ENCODE data around the gene NAT14. TPM values are rescaled to one million over a fixed set of nuclear protein-coding genes. Genes with fewer than 3 reads are reported as not detected.

The NAT14 gene
- total RNA-seq, 1 experiment from 2014 or later, result 49.6 TPM

DNA sequence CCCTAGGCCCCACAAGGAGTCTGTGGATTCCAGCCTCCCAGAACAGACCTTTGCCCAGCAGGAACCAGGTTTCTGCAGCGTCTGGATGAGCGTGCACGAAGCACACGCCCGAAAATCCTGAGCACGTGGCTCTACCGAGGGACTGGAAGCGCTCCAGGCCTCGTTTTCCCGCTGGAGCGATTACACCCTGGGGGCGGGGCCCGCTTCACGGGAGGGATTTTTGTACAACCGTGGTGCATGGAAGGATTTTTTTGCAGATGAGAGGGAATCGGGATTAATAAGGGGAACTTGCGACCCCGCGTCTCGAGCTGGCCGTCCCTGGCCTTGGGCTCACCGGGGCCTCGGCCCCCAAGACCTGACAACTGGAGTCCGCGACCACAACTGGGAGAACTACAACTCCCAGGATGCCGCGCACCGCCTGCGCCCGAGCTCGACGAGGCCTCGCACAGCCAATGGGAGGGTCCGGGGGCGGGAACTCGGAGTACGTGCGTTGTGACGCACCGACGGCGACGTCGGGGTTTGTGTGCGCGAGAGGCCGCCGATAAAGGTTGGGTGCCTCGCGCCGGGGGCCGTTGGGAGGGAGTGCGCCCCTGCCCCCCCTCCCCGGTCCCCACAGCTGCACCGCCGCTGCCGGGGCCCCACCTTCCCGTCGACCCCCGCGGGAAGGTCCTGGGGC lies 8.8 kb upstream of the NAT14 start, which contains the start of gene ZNF628:
ZNF628 (plus strand) TSS at position 518 of the 676 bp plus-strand sequence. CDS start 3,294 bp downstream, outside the sequence.
- intact Hi-C loops (cut with micrococcal nuclease; ENCODE audit: unreplicated experiment), result no loop called here
- CTCF ChIA-PET, result interaction anchor here (0.5 to 1.7 kb wide), 9 partner anchors 9 to 364 kb away, joined by 3 to 17 read pairs (median 3); partner anchors contain the start of genes ISOC2 and NAT14
- no peaks in the 10 kb centered on the region for H3K27me3 Mint-ChIP-seq (ENCODE audit: unreplicated experiment)
- peaks cover 30% of the 10 kb centered on the region for H3K4me1 Mint-ChIP-seq (ENCODE audit: low read depth, unreplicated experiment)
- no TSS peak for BruUV-seq (replicated peaks)
- H3K9me3 Mint-ChIP-seq (ENCODE audit: low read depth, unreplicated experiment), result no peaks in the 10 kb centered on the region
- H3K27ac Mint-ChIP-seq (ENCODE audit: unreplicated experiment), result peak within 1 kb of the TSS; percentile 92
- peaks cover 40% of the 10 kb centered on the region for H3K36me3 Mint-ChIP-seq (ENCODE audit: insufficient read depth, unreplicated experiment)
- DNase-seq, result peak; percentile 99
- peak within 1 kb of the TSS; percentile 84 for H3K4me3 Mint-ChIP-seq (ENCODE audit: low read depth, unreplicated experiment)
- TF ChIP-seq, protein P1, sequence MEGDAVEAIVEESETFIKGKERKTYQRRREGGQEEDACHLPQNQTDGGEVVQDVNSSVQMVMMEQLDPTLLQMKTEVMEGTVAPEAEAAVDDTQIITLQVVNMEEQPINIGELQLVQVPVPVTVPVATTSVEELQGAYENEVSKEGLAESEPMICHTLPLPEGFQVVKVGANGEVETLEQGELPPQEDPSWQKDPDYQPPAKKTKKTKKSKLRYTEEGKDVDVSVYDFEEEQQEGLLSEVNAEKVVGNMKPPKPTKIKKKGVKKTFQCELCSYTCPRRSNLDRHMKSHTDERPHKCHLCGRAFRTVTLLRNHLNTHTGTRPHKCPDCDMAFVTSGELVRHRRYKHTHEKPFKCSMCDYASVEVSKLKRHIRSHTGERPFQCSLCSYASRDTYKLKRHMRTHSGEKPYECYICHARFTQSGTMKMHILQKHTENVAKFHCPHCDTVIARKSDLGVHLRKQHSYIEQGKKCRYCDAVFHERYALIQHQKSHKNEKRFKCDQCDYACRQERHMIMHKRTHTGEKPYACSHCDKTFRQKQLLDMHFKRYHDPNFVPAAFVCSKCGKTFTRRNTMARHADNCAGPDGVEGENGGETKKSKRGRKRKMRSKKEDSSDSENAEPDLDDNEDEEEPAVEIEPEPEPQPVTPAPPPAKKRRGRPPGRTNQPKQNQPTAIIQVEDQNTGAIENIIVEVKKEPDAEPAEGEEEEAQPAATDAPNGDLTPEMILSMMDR (IDR thresholded peaks at IDR 0.05; ENCODE audit: unreplicated experiment), result no peak

DNA sequence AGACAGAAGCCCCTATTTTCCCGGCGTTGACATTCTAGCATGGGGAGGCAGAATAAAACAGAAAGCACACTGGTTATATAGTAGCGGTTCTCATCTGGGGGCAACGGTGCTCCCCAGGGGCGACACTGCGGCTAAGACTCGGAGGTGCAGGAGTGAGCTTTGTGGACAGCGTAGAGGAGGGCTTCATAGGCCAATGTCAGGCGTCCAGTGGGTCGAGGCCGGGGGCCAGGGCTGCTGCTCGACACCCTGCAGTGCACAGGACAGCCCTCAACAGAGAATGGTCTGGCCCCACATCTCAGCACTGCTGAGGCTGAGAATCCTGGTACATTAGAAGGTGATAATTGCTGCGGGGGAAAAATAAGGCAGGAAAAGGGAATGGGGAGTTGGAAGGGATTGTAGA lies 7.1 kb upstream of the NAT14 start:
- peaks cover 44% of the 10 kb centered on the region for H3K36me3 Mint-ChIP-seq (ENCODE audit: insufficient read depth, unreplicated experiment)
- DNase-seq, result no peak
- no peak overlapping the region for H3K27ac Mint-ChIP-seq (ENCODE audit: unreplicated experiment)
- BruUV-seq (replicated peaks), result no TSS peak
- H3K9me3 Mint-ChIP-seq (ENCODE audit: low read depth, unreplicated experiment), result no peaks in the 10 kb centered on the region
- H3K27me3 Mint-ChIP-seq (ENCODE audit: unreplicated experiment), result no peaks in the 10 kb centered on the region
- TF ChIP-seq, protein P1 (IDR thresholded peaks at IDR 0.05; ENCODE audit: unreplicated experiment), result no peak
- CTCF ChIA-PET, result interaction anchor here (0.5 to 1.1 kb wide), 2 partner anchors 8 to 26 kb away, joined by 3 read pairs; no protein-coding TSS in a partner anchor
- H3K4me3 Mint-ChIP-seq (ENCODE audit: low read depth, unreplicated experiment), result peak overlapping the region; percentile 84
- H3K4me1 Mint-ChIP-seq (ENCODE audit: low read depth, unreplicated experiment), result peaks cover 28% of the 10 kb centered on the region
- intact Hi-C loops (cut with micrococcal nuclease; ENCODE audit: unreplicated experiment), result no loop called here

DNA sequence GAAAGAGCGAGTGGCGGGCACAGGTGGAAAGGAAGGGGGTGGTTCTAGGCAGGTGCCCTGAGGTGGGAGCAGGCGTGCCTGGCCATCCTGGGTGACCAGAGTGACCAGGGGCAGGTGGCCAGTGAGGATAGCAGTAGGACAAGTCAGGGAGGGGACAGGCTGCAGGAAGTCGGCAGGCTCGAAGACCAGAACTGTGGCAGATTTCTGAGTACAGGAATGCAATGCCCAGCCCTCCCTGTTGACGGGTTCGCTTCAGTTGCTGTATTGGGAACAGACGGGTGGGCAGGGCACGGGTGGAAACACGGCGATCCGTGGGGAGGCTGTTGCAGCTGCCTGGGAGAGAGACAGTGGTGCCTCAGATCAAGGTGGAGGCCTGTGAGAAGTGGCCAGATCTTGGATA lies 6.6 kb upstream of the NAT14 start:
- no peak for DNase-seq
- H3K9me3 Mint-ChIP-seq (ENCODE audit: low read depth, unreplicated experiment), result no peaks in the 10 kb centered on the region
- H3K4me1 Mint-ChIP-seq (ENCODE audit: low read depth, unreplicated experiment), result peaks cover 28% of the 10 kb centered on the region
- CTCF ChIA-PET, result interaction anchor here (0.5 kb wide), 1 partner anchor 26 kb away, joined by 3 read pairs; no protein-coding TSS in a partner anchor
- no peaks in the 10 kb centered on the region for H3K27me3 Mint-ChIP-seq (ENCODE audit: unreplicated experiment)
- H3K36me3 Mint-ChIP-seq (ENCODE audit: insufficient read depth, unreplicated experiment), result peaks cover 48% of the 10 kb centered on the region
- intact Hi-C loops (cut with micrococcal nuclease; ENCODE audit: unreplicated experiment), result no loop called here
- TF ChIP-seq, protein P1 (IDR thresholded peaks at IDR 0.05; ENCODE audit: unreplicated experiment), result no peak
- H3K4me3 Mint-ChIP-seq (ENCODE audit: low read depth, unreplicated experiment), result peak overlapping the region; percentile 84
- BruUV-seq (replicated peaks), result no TSS peak
- H3K27ac Mint-ChIP-seq (ENCODE audit: unreplicated experiment), result no peak overlapping the region

DNA sequence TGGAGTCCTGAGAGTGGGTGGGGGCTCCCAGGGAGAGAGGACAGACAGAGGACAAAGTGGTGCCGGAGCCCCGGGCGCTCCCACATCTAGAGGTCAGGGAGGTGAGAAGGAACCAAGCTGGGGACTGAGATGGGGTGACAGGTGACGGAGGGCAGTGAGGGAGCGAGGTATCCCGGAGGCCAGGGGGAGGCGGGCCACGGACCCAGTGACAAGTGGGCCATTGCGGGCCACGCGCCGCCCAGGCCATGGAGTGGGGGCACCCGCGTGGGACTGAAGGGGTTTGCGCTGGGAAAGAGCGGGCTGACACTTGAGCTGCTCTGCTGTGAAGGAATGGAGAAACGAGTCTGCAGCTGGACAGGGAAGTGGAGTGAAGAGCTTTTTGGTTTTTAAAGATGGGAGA lies 5.9 kb upstream of the NAT14 start:
- DNase-seq, result no peak
- TF ChIP-seq, protein P1 (IDR thresholded peaks at IDR 0.05; ENCODE audit: unreplicated experiment), result no peak
- H3K4me1 Mint-ChIP-seq (ENCODE audit: low read depth, unreplicated experiment), result peaks cover 28% of the 10 kb centered on the region
- peak overlapping the region; percentile 3 for H3K4me3 Mint-ChIP-seq (ENCODE audit: low read depth, unreplicated experiment)
- BruUV-seq (replicated peaks), result no TSS peak
- intact Hi-C loops (cut with micrococcal nuclease; ENCODE audit: unreplicated experiment), result no loop called here
- CTCF ChIA-PET, result interaction anchor here (0.6 kb wide), 1 partner anchor 203 kb away, joined by 3 read pairs; no protein-coding TSS in a partner anchor
- H3K9me3 Mint-ChIP-seq (ENCODE audit: low read depth, unreplicated experiment), result no peaks in the 10 kb centered on the region
- no peaks in the 10 kb centered on the region for H3K27me3 Mint-ChIP-seq (ENCODE audit: unreplicated experiment)
- H3K36me3 Mint-ChIP-seq (ENCODE audit: insufficient read depth, unreplicated experiment), result peaks cover 55% of the 10 kb centered on the region
- peak overlapping the region; percentile 12 for H3K27ac Mint-ChIP-seq (ENCODE audit: unreplicated experiment)

Measured in Calu3 (cell line).